ENCODE measurements around the gene KCTD7.
"Not testable (repeated sequence)": the region's sequence is repeated elsewhere in the genome, so short reads cannot be mapped to it uniquely, and the experiment has no call there.

Gene KCTD7

GRCh38 chr7:66615699-66616098 lies 13.0 kb upstream of the KCTD7 start:
- CTCF ChIA-PET: interaction anchor here (0.6 kb wide), 1 partner anchor 257 kb away, joined by 9 read pairs; no protein-coding TSS in a partner anchor
- TF ChIP-seq CTCF (conservative IDR thresholded peaks at IDR 0.05; ENCODE audit: low read depth): no peak
- H3K27ac ChIP-seq: no peak overlapping the region
- POLR2A ChIA-PET (ENCODE audit: low non-redundant PET): no interaction called here
- no peak for DNase-seq (ENCODE audit: low spot score)

DNA sequence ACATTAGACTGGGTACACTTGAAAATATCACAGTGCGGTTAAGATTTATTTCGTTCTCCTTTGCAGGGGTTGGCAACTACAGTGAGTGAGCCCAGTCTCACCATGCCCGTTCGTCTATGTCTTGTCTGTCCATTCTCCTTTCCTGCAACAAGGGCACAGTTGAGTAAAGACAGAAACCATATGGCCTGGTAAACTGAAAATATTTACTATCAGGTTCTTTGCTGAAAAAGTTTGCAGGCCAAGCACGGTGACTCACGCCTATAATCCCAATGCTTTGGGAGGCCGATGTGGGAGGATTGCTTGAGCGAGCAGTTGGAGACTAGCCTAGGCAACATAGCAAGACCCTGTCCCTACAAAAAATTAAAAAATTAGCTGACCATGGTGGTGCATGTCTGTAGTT lies 11.4 kb upstream of the KCTD7 start:
- ChIA-PET CTCF (interaction anchor here (0.6 kb wide), 1 partner anchor 55 kb away, joined by 4 read pairs; no protein-coding TSS in a partner anchor), POLR2A (ENCODE audit: low non-redundant PET) (no interaction called here)
- H3K27ac ChIP-seq: no peak overlapping the region
- no peak for TF ChIP-seq CTCF (conservative IDR thresholded peaks at IDR 0.05; ENCODE audit: low read depth)
- no peak for DNase-seq (ENCODE audit: low spot score)

DNA sequence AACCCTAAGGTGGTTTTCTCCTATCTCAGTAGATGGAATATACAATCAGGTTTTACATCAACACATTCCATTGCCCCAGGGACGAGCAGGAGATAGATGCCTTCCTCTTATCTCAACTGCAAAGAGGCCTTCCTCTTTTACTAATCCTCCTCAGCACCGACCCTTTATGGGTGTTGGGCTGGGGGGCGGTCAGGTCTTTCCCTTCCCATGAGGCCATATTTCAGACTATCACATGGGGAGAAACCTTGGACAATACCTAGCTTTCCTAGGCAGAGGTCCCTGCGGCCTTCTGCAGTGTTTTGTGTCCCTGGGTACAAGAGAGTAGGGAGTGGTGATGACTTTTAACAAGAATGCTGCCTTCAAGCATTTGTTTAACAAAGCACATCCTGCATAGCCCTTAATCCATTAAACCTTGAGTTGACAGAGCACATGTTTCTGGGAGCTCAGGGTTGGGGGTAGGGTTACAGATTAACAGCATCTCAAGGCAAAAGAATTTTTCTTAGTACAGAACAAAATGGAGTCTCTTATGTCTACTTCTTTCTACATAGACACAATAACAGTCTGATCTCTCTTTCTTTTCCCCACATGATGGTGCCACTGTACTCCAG lies 9.2 kb upstream of the KCTD7 start:
- POLR2A ChIA-PET (ENCODE audit: low non-redundant PET); CTCF ChIA-PET; DNase-seq (ENCODE audit: low spot score); H3K27ac ChIP-seq: not testable (repeated sequence)

GRCh38 chr7:66626331-66626934 lies 2.2 kb upstream of the KCTD7 start:
- CTCF ChIA-PET: no interaction called here
- POLR2A ChIA-PET (ENCODE audit: low non-redundant PET): interaction anchor here (0.7 kb wide), 1 partner anchor 36 kb away, joined by 3 read pairs; no protein-coding TSS in a partner anchor
- TF ChIP-seq CTCF (conservative IDR thresholded peaks at IDR 0.05; ENCODE audit: low read depth): no peak
- no peak overlapping the region for H3K27ac ChIP-seq
- DNase-seq (ENCODE audit: low spot score): no peak

GRCh38 chr7:66627151-66627681 lies 1.5 kb upstream of the KCTD7 start:
- POLR2A ChIA-PET (ENCODE audit: low non-redundant PET): interaction anchor here (0.6 to 0.7 kb wide), 2 partner anchors 37 to 674 kb away, joined by 3 read pairs; no protein-coding TSS in a partner anchor
- CTCF ChIA-PET: no interaction called here
- H3K27ac ChIP-seq: peak overlapping the region; percentile 96
- no peak for DNase-seq (ENCODE audit: low spot score)
- no peak for TF ChIP-seq CTCF (conservative IDR thresholded peaks at IDR 0.05; ENCODE audit: low read depth)

DNA sequence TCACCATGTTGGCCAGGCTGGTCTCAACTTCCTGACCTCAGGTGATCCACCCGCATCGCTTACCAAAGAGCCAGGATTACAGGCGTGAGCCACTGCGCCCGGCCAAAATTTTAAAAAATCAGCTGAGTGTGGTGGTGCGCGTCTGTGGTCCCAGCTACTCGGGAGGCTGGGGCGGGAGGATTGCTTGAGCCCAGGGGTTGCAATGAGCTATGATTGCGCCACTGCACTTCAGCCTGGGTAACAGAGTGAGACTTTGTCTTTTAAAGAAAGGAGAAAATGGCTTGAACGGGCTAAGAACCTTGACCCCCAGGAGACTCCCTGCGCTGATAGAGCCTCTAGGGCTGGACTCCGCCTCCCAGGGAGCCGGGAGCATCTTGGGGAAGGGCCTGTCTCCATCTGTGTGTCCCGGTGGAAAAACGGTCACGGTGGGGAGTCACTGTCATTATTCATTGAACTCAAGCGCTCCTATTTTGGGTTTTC lies 760 bp upstream of the KCTD7 start:
- no peak for TF ChIP-seq CTCF (conservative IDR thresholded peaks at IDR 0.05; ENCODE audit: low read depth)
- H3K27ac ChIP-seq: peak overlapping the region; percentile 96
- DNase-seq (ENCODE audit: low spot score): no peak
- CTCF ChIA-PET: no interaction called here
- POLR2A ChIA-PET (ENCODE audit: low non-redundant PET): interaction anchor here (0.6 kb wide), 1 partner anchor 673 kb away, joined by 3 read pairs; no protein-coding TSS in a partner anchor

All from RWPE1 (cell line).